ENCODE data around the gene UCN2.
"Not testable (repeated sequence)": the region's sequence is repeated elsewhere in the genome, so short reads cannot be mapped to it uniquely, and the experiment has no call there.

UCN2 gene

GRCh38 chr3:48555949-48556795 lies 7.4 kb downstream of the UCN2 start:
- CTCF ChIA-PET = interaction anchor here (0.8 to 9.1 kb wide), 11 partner anchors 7 to 155 kb away, joined by 3 to 88 read pairs (median 7); partner anchors contain the start of gene SLC26A6
- POLR2A ChIA-PET = interaction anchor here (1.1 to 2.2 kb wide), 2 partner anchors 14 to 79 kb away, joined by 3 to 10 read pairs; partner anchors contain the start of gene SLC26A6
- peak overlapping the region; percentile 86 for H3K4me3 ChIP-seq (ENCODE audit: low read depth, low read length)
- TF ChIP-seq, protein P1, sequence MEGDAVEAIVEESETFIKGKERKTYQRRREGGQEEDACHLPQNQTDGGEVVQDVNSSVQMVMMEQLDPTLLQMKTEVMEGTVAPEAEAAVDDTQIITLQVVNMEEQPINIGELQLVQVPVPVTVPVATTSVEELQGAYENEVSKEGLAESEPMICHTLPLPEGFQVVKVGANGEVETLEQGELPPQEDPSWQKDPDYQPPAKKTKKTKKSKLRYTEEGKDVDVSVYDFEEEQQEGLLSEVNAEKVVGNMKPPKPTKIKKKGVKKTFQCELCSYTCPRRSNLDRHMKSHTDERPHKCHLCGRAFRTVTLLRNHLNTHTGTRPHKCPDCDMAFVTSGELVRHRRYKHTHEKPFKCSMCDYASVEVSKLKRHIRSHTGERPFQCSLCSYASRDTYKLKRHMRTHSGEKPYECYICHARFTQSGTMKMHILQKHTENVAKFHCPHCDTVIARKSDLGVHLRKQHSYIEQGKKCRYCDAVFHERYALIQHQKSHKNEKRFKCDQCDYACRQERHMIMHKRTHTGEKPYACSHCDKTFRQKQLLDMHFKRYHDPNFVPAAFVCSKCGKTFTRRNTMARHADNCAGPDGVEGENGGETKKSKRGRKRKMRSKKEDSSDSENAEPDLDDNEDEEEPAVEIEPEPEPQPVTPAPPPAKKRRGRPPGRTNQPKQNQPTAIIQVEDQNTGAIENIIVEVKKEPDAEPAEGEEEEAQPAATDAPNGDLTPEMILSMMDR (IDR thresholded peaks at IDR 0.05; ENCODE audit: insufficient read depth, low read length, missing control alignments) = no peak
- no peak for DNase-seq (ENCODE audit: low read depth, low spot score)

DNA sequence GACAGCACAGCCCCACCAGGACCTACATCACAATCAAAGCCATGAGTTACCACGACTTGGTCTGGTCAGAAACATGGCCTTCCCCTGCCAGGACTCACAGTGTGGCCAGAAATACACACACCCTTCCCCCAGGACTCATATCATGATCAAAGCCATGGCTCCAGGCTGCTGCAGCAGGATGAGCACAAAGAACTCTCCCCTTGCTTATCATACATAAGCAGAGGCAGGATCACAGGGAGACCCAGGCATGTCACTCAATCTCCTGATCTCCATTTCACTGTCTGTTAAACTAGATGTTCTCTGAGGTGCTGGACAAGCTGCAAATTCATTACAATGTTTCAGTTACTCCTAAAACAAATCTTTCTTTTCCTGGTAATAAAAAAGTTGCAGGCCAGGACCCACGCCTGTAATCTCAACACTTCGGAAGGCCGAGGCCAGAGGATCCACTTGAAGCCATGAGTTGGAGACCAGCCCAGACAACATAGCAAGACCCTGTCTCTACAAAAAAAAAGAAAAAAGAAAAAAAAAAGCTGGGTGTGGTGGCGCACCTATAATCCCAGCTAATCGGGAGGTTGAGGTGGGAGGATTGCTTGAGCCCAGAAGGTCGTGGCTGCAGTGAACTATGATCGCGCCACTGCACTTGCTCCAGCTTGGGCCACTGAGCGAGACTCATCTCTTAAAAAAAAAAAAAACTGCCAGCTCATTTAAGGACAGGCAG lies 8.2 kb downstream of the UCN2 start:
- TF ChIP-seq, protein P1 (IDR thresholded peaks at IDR 0.05; ENCODE audit: insufficient read depth, low read length, missing control alignments) = no peak
- ChIA-PET POLR2A (no interaction called here), CTCF (interaction anchor here (0.7 to 2.7 kb wide), 7 partner anchors 8 to 155 kb away, joined by 3 to 16 read pairs (median 5); no protein-coding TSS in a partner anchor)
- peak overlapping the region; percentile 86 for H3K4me3 ChIP-seq (ENCODE audit: low read depth, low read length)
- DNase-seq (ENCODE audit: low read depth, low spot score) = no peak

GRCh38 chr3:48553886-48554845 lies 9.4 kb downstream of the UCN2 start:
- ChIA-PET CTCF (interaction anchor here (0.6 to 3.6 kb wide), 7 partner anchors 7 to 153 kb away, joined by 3 to 19 read pairs (median 7); partner anchors contain the start of gene SLC26A6), POLR2A (interaction anchor here (0.6 kb wide), 1 partner anchor 360 kb away, joined by 3 read pairs; no protein-coding TSS in a partner anchor)
- DNase-seq (ENCODE audit: low read depth, low spot score) = no peak
- TF ChIP-seq, protein P1 (IDR thresholded peaks at IDR 0.05; ENCODE audit: insufficient read depth, low read length, missing control alignments) = no peak
- H3K4me3 ChIP-seq (ENCODE audit: low read depth, low read length) = no peak overlapping the region

DNA sequence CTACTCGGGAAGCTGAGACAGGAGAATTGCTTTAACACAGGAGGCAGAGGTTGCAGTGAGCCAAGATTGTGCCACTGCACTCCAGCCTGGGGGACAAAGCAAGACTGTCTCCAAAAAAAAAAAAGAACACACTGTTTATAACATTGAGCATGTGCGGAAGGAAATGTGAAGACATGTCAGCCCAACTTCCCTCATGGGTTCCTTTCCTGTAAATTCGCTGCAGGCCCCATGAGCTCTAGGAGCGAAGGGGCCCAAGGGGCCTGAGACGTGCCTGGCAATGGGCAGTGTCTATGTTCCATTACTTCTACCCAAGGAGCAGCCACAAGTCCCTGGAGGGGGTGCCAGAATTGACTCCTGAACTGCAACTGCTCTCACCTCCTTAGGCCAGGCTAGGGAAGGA lies 10.2 kb downstream of the UCN2 start:
- TF ChIP-seq, protein P1 (IDR thresholded peaks at IDR 0.05; ENCODE audit: insufficient read depth, low read length, missing control alignments) = no peak
- no peak for DNase-seq (ENCODE audit: low read depth, low spot score)
- ChIA-PET POLR2A (interaction anchor here (0.5 kb wide), 1 partner anchor 85 kb away, joined by 3 read pairs; no protein-coding TSS in a partner anchor), CTCF (interaction anchor here (0.7 to 3.6 kb wide), 9 partner anchors 8 to 281 kb away, joined by 3 to 19 read pairs (median 5); partner anchors contain the start of gene SLC26A6)
- no peak overlapping the region for H3K4me3 ChIP-seq (ENCODE audit: low read depth, low read length)

DNA sequence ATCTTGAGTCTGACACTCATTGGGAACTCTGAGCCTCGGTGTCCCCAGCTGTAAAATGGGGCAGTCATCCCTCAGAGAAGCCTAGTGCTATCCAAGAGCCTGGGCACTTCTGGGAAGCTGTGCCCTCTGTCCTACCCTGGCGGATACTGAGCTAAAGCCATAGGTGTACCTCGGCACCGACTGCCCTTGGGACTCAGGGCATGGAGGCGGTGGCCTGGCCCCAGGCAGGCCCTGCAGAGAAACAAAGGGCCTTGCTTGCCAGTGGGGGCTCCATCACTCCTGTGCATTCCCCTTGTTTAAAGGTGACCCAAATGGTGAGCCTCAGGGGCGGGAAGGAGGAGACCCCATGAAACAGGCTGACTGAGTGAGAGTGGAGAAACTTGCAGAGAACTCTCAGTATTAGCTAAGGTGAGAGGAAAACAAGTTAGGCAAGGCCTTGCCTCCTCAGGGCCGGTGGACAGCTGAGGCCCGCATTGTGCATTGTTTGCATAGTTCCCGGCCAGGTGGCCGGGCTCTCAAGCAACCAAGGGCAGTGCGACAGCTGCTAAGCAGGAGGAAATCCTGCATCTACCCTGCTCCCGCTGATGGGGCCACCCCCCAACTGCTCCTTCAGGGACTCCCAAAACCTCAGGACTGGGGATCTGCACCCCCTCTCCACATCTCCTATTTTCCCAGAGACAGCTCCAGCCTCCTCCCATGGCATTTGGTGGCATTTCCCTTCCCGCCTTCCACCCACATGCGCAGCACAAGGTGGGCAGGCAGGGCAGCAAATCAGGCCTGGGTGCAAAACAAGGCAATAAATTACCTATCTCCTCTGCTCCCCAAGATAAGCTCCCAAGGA lies 11.2 kb downstream of the UCN2 start:
- TF ChIP-seq, protein P1 (IDR thresholded peaks at IDR 0.05; ENCODE audit: insufficient read depth, low read length, missing control alignments) = no peak
- ChIA-PET CTCF (interaction anchor here (1.3 to 3.6 kb wide), 7 partner anchors 10 to 280 kb away, joined by 3 to 19 read pairs (median 4); partner anchors contain the start of gene SLC26A6), POLR2A (interaction anchor here (0.6 to 1.2 kb wide), 2 partner anchors 26 to 113 kb away, joined by 3 read pairs; partner anchors contain the start of gene CCDC51)
- no peak overlapping the region for H3K4me3 ChIP-seq (ENCODE audit: low read depth, low read length)
- no peak for DNase-seq (ENCODE audit: low read depth, low spot score)

DNA sequence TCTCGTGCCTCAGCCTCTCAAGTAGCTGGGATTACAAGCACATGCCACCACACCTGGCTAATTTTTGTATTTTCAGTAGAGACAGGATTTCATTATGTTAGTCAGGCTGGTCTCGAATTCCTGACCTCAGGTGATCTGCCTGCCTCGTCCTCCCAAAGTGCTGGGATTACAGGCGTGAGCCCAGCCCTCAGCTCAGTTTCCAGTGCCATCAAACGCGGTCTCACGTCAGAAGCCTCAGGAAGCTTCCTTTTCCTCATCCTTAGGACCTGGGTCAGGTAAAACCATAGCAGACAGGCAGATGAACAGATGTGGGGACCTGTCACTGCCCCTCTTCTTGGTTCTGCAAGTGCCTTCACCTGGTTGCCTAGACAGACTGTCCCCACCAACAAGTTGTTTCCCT lies 11.9 kb downstream of the UCN2 start:
- not testable (repeated sequence) for DNase-seq (ENCODE audit: low read depth, low spot score); H3K4me3 ChIP-seq (ENCODE audit: low read depth, low read length)
- ChIA-PET CTCF (interaction anchor here (0.6 to 9.9 kb wide), 7 partner anchors 13 to 151 kb away, joined by 3 to 106 read pairs (median 10); partner anchors contain the start of genes CCDC51, SLC26A6 and TMA7), POLR2A (interaction anchor here (1.2 kb wide), 1 partner anchor 112 kb away, joined by 3 read pairs; the partner anchor contains the start of gene CCDC51)
